Measurements from ENCODE around the gene KCNB1.

KCNB1 gene

GRCh38 chr20:49435639-49436038 lies 46.8 kb downstream of the KCNB1 start:
- DNase-seq (ENCODE audit: low read depth in 2 of 2) = no peak

GRCh38 chr20:49433333-49433732 lies 49.1 kb downstream of the KCNB1 start:
- no peak for DNase-seq (ENCODE audit: low read depth in 2 of 2)

- DNase-seq (ENCODE audit: low read depth in 2 of 2) = no peak
Measured at GRCh38 chr20:49432550-49432949, 49.9 kb downstream of the KCNB1 start.

- DNase-seq (ENCODE audit: low read depth in 2 of 2) = no peak
Measured at GRCh38 chr20:49431329-49431728, 51.1 kb downstream of the KCNB1 start.

GRCh38 chr20:49430320-49430719 lies 52.1 kb downstream of the KCNB1 start:
- DNase-seq (ENCODE audit: low read depth in 2 of 2) = no peak

GRCh38 chr20:49427751-49428518 lies 54.5 kb downstream of the KCNB1 start:
- no peak for DNase-seq (ENCODE audit: low read depth in 2 of 2)

- DNase-seq (ENCODE audit: low read depth in 2 of 2) = no peak
Measured at GRCh38 chr20:49426873-49427272, 55.6 kb downstream of the KCNB1 start.

- DNase-seq (ENCODE audit: low read depth in 2 of 2) = no peak
Measured at GRCh38 chr20:49426395-49426794, 56.1 kb downstream of the KCNB1 start.

- DNase-seq (ENCODE audit: low read depth in 2 of 2) = no peak
Measured at GRCh38 chr20:49424536-49424935, 57.9 kb downstream of the KCNB1 start.

- no peak for DNase-seq (ENCODE audit: low read depth in 2 of 2)
Measured at GRCh38 chr20:49422161-49422560, 60.3 kb downstream of the KCNB1 start.

GRCh38 chr20:49420811-49421295 lies 61.6 kb downstream of the KCNB1 start:
- DNase-seq (ENCODE audit: low read depth in 2 of 2) = no peak

- DNase-seq (ENCODE audit: low read depth in 2 of 2) = no peak
Measured at GRCh38 chr20:49420292-49420691, 62.2 kb downstream of the KCNB1 start.

GRCh38 chr20:49419785-49420184 lies 62.7 kb downstream of the KCNB1 start:
- no peak for DNase-seq (ENCODE audit: low read depth in 2 of 2)

- DNase-seq (ENCODE audit: low read depth in 2 of 2) = no peak
Measured at GRCh38 chr20:49418809-49419208, 63.7 kb downstream of the KCNB1 start.

- no peak for DNase-seq (ENCODE audit: low read depth in 2 of 2)
Measured at GRCh38 chr20:49417843-49418555, 64.5 kb downstream of the KCNB1 start.

- no peak for DNase-seq (ENCODE audit: low read depth in 2 of 2)
Measured at GRCh38 chr20:49415668-49416044, 66.8 kb downstream of the KCNB1 start.

- no peak for DNase-seq (ENCODE audit: low read depth in 2 of 2)
Measured at GRCh38 chr20:49415005-49415667, 67.3 kb downstream of the KCNB1 start.

GRCh38 chr20:49413677-49414076 lies 68.8 kb downstream of the KCNB1 start:
- no peak for DNase-seq (ENCODE audit: low read depth in 2 of 2)

GRCh38 chr20:49412953-49413352 lies 69.5 kb downstream of the KCNB1 start:
- DNase-seq (ENCODE audit: low read depth in 2 of 2) = no peak

- no peak for DNase-seq (ENCODE audit: low read depth in 2 of 2)
Measured at GRCh38 chr20:49412254-49412653, 70.2 kb downstream of the KCNB1 start.

GRCh38 chr20:49411221-49411925 lies 71.1 kb downstream of the KCNB1 start:
- DNase-seq (ENCODE audit: low read depth in 2 of 2) = no peak
